K562 (cell line): ENCODE measurements around the gene MLF1. TPM values are rescaled to one million over a fixed set of nuclear protein-coding genes. Genes with fewer than 3 reads are reported as not detected.
A peak's percentile ranks its signal among the peaks of the same experiment; 100 is the strongest.

Experiments
- ELK1 ChIP-seq: sonication (generic); formaldehyde crosslinking; IDR thresholded peaks from 2 replicates; pipeline ENCODE4 v1.8.1; 2022; ENCODE audit warnings: missing genetic modification reagents
- GATAD2B ChIP-seq: fragments of 450-650 bp; IDR thresholded peaks from 2 replicates; pipeline ENCODE4 v1.6.1; 2017; ENCODE audit warnings: mild to moderate bottlenecking, borderline replicate concordance
- ID3 ChIP-seq, 2 experiments: fragments of 250-450 bp in 1 of 2; fragments of 450-650 bp in 1 of 2; sonication (Bioruptor Pico) in 1 of 2; IDR thresholded peaks; 2 replicates each; pipeline versions ENCODE4 v1.6.1 to v1.8.0; 2016 to 2021; ENCODE audit warnings: mild to moderate bottlenecking in 2 of 2, moderate library complexity in 2 of 2, missing compliant biosample characterization in 1 of 2, missing genetic modification characterization in 1 of 2
- MEF2D ChIP-seq: conservative IDR thresholded peaks from 2 replicates; pipeline ENCODE4 v1.6.1; 2016; ENCODE audit warnings: low read depth, missing genetic modification characterization, missing compliant biosample characterization
- RBM14 ChIP-seq: fragments of 200-400 bp; formaldehyde crosslinking; IDR thresholded peaks from 2 replicates; pipeline ENCODE4 v1.6.1; 2018; ENCODE audit warnings: low read depth, mild to moderate bottlenecking, low read length, moderate library complexity, borderline replicate concordance; ENCODE audit not compliant: insufficient read depth
- SNIP1 ChIP-seq: fragments of 450-650 bp; IDR thresholded peaks from 2 replicates; pipeline ENCODE4 v1.7.1; 2017; ENCODE audit warnings: low read depth, mild to moderate bottlenecking
- TBP ChIP-seq: optimal IDR thresholded peaks from 2 replicates; pipeline ENCODE3; 2011; ENCODE audit warnings: low read depth, low read length, improper control_type of control experiment
- ZNF134 ChIP-seq: fragments of 250-450 bp; sonication (Bioruptor Pico); conservative IDR thresholded peaks from 2 replicates; pipeline ENCODE4 v1.4.0; 2020
- polyA plus RNA-seq, 8 experiments: library from polyadenylated mRNA; depleted of rRNA in 4 of 8; stranded (reverse) in 5 of 8; unstranded in 3 of 8; fragments of >200 nt; fragmentation: Nextera tagmentation in 2 of 8; fragmentation: Illumina TruSeq in 1 of 8; extraction: Ambion mirVana in 2 of 8; extraction: Trizol in 1 of 8; gene quantifications; 2 replicates each; pipeline versions ENCODE4 v1.2.1 to v1.2.3, GENCODE V29; 2011 to 2014; ENCODE audit warnings: inconsistent platforms in 1 of 8, missing spikeins in 1 of 8
- total RNA-seq, 7 experiments: library from RNA; depleted of rRNA in 6 of 7; stranded (reverse); fragments of >200 nt in 6 of 7; fragmentation: Illumina TruSeq in 2 of 7; extraction: Trizol in 2 of 7; gene quantifications; 2 replicates each; pipeline versions ENCODE4 v1.2.1 to v1.2.3, GENCODE V29; 2011 to 2021; ENCODE audit warnings: low replicate concordance in 1 of 7
- TF ChIP-seq, protein P1 (sequence below): sonication (generic); formaldehyde crosslinking; IDR thresholded peaks from 2 replicates; pipeline ENCODE4 v1.8.1; 2023; ENCODE audit warnings: mild to moderate bottlenecking, missing genetic modification reagents
- TF ChIP-seq, protein P2 (sequence below): sonication (generic); formaldehyde crosslinking; IDR thresholded peaks from 2 replicates; pipeline ENCODE4 v1.8.1; 2023; ENCODE audit warnings: mild to moderate bottlenecking, missing genetic modification reagents
- TF ChIP-seq, protein P3 (sequence below), 2 experiments: fragments of 450-650 bp in 1 of 2; sonication (generic) in 1 of 2; formaldehyde crosslinking in 1 of 2; IDR thresholded peaks; 2 replicates each; pipeline versions ENCODE4 v1.7.1 to v1.9.0; 2016 to 2022; ENCODE audit warnings: inconsistent platforms in 1 of 2, mild to moderate bottlenecking in 1 of 2, missing genetic modification reagents in 1 of 2

The MLF1 gene
- total and polyA plus RNA-seq, 9 of the 15 experiments (the other 6 are each of a cell fraction or from before 2014, with no cell fraction given) = 20.4 to 71.0 (median 27.1) TPM

DNA sequence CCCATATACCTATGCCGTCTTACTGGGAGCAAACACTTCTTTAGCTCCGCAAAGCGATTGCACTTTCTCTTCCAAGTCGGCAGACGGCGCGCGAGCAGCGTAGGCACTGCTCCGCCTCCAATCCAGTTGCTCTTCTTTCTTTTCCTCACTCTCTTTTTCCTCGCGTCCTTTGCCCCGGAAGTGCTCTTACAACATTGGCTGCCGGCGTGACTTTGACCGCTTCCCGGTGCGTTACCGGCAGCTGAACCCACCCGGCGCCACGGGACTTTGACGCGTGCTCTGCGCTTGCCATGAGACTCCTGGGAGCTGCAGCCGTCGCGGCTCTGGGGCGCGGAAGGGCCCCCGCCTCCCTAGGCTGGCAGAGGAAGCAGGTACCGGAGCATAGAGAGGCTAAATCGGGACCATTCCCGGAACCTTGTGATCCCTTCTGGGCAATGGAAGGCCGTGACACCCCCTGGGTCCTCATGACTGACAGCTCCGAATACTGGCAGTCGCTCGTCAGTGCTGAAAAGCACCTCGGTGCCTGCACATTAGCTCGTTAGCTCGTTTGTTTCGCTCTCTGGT lies 73.4 kb downstream of the MLF1 start, which contains the start of gene GFM1 (continued):
- TF ChIP-seq ELK1 (no peak), GATAD2B (no peak), MEF2D (tag) (peak; percentile 55; the same call in 1 of the 2 replicates), ID3 (CRISPR knock-in tag; IDR thresholded peaks at IDR 0.05) (no peak), ID3 (tag; IDR thresholded peaks at IDR 0.05) (peak; percentile 70; the same call in 1 of the 2 replicates), ZNF134 (CRISPR knock-in tag) (no peak), RBM14 (no peak), SNIP1 (peak; percentile 63; the same call in 1 of the 2 replicates), TBP (peak; percentile 77)
- TF ChIP-seq, protein P1, sequence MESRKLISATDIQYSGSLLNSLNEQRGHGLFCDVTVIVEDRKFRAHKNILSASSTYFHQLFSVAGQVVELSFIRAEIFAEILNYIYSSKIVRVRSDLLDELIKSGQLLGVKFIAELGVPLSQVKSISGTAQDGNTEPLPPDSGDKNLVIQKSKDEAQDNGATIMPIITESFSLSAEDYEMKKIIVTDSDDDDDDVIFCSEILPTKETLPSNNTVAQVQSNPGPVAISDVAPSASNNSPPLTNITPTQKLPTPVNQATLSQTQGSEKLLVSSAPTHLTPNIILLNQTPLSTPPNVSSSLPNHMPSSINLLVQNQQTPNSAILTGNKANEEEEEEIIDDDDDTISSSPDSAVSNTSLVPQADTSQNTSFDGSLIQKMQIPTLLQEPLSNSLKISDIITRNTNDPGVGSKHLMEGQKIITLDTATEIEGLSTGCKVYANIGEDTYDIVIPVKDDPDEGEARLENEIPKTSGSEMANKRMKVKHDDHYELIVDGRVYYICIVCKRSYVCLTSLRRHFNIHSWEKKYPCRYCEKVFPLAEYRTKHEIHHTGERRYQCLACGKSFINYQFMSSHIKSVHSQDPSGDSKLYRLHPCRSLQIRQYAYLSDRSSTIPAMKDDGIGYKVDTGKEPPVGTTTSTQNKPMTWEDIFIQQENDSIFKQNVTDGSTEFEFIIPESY = peak; percentile 13; the same call in 1 of the 2 replicates
- TF ChIP-seq, protein P2, sequence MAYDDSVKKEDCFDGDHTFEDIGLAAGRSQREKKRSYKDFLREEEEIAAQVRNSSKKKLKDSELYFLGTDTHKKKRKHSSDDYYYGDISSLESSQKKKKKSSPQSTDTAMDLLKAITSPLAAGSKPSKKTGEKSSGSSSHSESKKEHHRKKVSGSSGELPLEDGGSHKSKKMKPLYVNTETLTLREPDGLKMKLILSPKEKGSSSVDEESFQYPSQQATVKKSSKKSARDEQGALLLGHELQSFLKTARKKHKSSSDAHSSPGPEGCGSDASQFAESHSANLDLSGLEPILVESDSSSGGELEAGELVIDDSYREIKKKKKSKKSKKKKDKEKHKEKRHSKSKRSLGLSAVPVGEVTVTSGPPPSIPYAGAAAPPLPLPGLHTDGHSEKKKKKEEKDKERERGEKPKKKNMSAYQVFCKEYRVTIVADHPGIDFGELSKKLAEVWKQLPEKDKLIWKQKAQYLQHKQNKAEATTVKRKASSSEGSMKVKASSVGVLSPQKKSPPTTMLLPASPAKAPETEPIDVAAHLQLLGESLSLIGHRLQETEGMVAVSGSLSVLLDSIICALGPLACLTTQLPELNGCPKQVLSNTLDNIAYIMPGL = 0 out of 2 replicates have a peak, but pooled peaks have one; percentile 51
- TF ChIP-seq, protein P3, sequence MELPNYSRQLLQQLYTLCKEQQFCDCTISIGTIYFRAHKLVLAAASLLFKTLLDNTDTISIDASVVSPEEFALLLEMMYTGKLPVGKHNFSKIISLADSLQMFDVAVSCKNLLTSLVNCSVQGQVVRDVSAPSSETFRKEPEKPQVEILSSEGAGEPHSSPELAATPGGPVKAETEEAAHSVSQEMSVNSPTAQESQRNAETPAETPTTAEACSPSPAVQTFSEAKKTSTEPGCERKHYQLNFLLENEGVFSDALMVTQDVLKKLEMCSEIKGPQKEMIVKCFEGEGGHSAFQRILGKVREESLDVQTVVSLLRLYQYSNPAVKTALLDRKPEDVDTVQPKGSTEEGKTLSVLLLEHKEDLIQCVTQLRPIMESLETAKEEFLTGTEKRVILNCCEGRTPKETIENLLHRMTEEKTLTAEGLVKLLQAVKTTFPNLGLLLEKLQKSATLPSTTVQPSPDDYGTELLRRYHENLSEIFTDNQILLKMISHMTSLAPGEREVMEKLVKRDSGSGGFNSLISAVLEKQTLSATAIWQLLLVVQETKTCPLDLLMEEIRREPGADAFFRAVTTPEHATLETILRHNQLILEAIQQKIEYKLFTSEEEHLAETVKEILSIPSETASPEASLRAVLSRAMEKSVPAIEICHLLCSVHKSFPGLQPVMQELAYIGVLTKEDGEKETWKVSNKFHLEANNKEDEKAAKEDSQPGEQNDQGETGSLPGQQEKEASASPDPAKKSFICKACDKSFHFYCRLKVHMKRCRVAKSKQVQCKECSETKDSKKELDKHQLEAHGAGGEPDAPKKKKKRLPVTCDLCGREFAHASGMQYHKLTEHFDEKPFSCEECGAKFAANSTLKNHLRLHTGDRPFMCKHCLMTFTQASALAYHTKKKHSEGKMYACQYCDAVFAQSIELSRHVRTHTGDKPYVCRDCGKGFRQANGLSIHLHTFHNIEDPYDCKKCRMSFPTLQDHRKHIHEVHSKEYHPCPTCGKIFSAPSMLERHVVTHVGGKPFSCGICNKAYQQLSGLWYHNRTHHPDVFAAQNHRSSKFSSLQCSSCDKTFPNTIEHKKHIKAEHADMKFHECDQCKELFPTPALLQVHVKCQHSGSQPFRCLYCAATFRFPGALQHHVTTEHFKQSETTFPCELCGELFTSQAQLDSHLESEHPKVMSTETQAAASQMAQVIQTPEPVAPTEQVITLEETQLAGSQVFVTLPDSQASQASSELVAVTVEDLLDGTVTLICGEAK (IDR thresholded peaks at IDR 0.05) = peak; percentile 97
- TF ChIP-seq, protein P3 (CRISPR knock-in tag; IDR thresholded peaks at IDR 0.05) = no peak
